GM21576 (cell line): Measurements from ENCODE around the gene RFC5.
"Not testable (repeated sequence)": the region's sequence is repeated elsewhere in the genome, so short reads cannot be mapped to it uniquely, and the experiment has no call there.

ENCODE experiments used
- ATAC-seq: cut with Tn5 transposase; IDR thresholded peaks from one replicate; pipeline ENCODE4 v1.9.1; 2021; ENCODE audit warnings: mild to moderate bottlenecking, moderate library complexity; ENCODE audit not compliant: unreplicated experiment

RFC5 gene

GRCh38 chr12:118015306-118015705 is 1.2 kb upstream of the RFC5 start:
- no peak for ATAC-seq

- ATAC-seq, result no peak
Measured at GRCh38 chr12:118015944-118016343, 559 bp upstream of the RFC5 start.

- ATAC-seq, result no peak
Measured at GRCh38 chr12:118017926-118018325, 1.4 kb downstream of the RFC5 start.

GRCh38 chr12:118020036-118020435 is 3.5 kb downstream of the RFC5 start:
- ATAC-seq, result no peak

- ATAC-seq, result not testable (repeated sequence)
Measured at GRCh38 chr12:118022097-118022727, 5.7 kb downstream of the RFC5 start.

- no peak for ATAC-seq
Measured at GRCh38 chr12:118022728-118023109, 6.2 kb downstream of the RFC5 start.

GRCh38 chr12:118023301-118023860 is 6.9 kb downstream of the RFC5 start:
- no peak for ATAC-seq

- ATAC-seq, result no peak
Measured at GRCh38 chr12:118025168-118025567, 8.7 kb downstream of the RFC5 start.

GRCh38 chr12:118029166-118029565 is 12.7 kb downstream of the RFC5 start:
- ATAC-seq, result no peak

- no peak for ATAC-seq
Measured at GRCh38 chr12:118032188-118032587, 15.7 kb downstream of the RFC5 start.

- no peak for ATAC-seq
Measured at GRCh38 chr12:118033323-118033722, 16.8 kb downstream of the RFC5 start.

GRCh38 chr12:118033902-118034301 is 17.4 kb downstream of the RFC5 start:
- ATAC-seq, result no peak

GRCh38 chr12:118034429-118035189 is 18.1 kb downstream of the RFC5 start:
- ATAC-seq, result no peak

- peak; percentile 81 for ATAC-seq
Measured at GRCh38 chr12:118035190-118036041, 18.9 kb downstream of the RFC5 start.

GRCh38 chr12:118036672-118037411 is 20.3 kb downstream of the RFC5 start:
- ATAC-seq, result no peak

- no peak for ATAC-seq
Measured at GRCh38 chr12:118038137-118038536, 21.6 kb downstream of the RFC5 start.

- no peak for ATAC-seq
Measured at GRCh38 chr12:118042091-118042490, 25.6 kb downstream of the RFC5 start.

GRCh38 chr12:118044075-118044474 is 27.6 kb downstream of the RFC5 start:
- ATAC-seq, result no peak

- no peak for ATAC-seq
Measured at GRCh38 chr12:118044577-118044976, 28.1 kb downstream of the RFC5 start.

GRCh38 chr12:118046430-118046829 is 29.9 kb downstream of the RFC5 start:
- no peak for ATAC-seq
